ENCODE results near the gene PALMD. TPM values are rescaled to one million over a fixed set of nuclear protein-coding genes. Genes with fewer than 3 reads are reported as not detected.
A peak's percentile ranks its signal among the peaks of the same experiment; 100 is the strongest.

Gene PALMD
- total RNA-seq, 1 donor from 2014 or later, result 123 TPM

- Histone ChIP-seq H3K4me1 (peaks cover 42% of the 10 kb centered on the region), H3K36me3 (no peaks in the 10 kb centered on the region), H3K27me3 (ENCODE audit: low read depth) (no peaks in the 10 kb centered on the region), H3K9me3 (replicated peaks) (no peaks in the 10 kb centered on the region), H3K27ac (replicated peaks) (peak overlapping the region; percentile 95), H3K4me3 (peak overlapping the region; percentile 71)
- TF ChIP-seq CTCF (IDR thresholded peaks at IDR 0.05; ENCODE audit: borderline replicate concordance), result no peak
- intact Hi-C loops (cut with micrococcal nuclease), result loop anchor here (10.0 kb wide), 1 partner anchor 110 kb away; no protein-coding TSS in a partner anchor
- no peak for DNase-seq
Observed at GRCh38 chr1:99645203-99645602, 710 bp upstream of the PALMD start.

DNA sequence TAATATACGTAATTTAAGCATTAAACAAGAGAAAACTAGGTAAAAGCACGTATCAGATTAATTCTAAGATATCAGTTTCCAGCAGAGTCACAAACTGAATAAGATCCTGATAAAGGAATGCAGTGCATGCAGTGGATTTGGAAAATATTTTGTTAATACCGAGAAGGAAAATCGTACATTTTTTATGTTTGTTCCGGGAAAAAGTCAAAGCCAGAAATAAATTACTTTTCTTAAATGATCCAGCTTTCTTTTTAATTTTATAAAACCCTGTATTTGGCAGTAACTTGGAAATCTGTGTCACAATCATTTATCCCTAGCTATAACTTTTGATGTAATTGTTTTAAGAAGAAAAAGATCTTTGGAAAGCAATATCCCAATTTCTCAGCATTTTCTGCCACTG is 955 bp downstream of the PALMD start:
- no peaks in the 10 kb centered on the region for H3K36me3 ChIP-seq
- TF ChIP-seq CTCF (IDR thresholded peaks at IDR 0.05; ENCODE audit: borderline replicate concordance), result no peak
- peaks cover 54% of the 10 kb centered on the region for H3K4me1 ChIP-seq
- H3K4me3 ChIP-seq, result peak overlapping the region; percentile 71
- intact Hi-C loops (cut with micrococcal nuclease), result loop anchor here (10.0 kb wide), 1 partner anchor 112 kb away; no protein-coding TSS in a partner anchor
- no peak for DNase-seq
- no peaks in the 10 kb centered on the region for H3K9me3 ChIP-seq (replicated peaks)
- peak overlapping the region; percentile 95 for H3K27ac ChIP-seq (replicated peaks)
- no peaks in the 10 kb centered on the region for H3K27me3 ChIP-seq (ENCODE audit: low read depth)

DNA sequence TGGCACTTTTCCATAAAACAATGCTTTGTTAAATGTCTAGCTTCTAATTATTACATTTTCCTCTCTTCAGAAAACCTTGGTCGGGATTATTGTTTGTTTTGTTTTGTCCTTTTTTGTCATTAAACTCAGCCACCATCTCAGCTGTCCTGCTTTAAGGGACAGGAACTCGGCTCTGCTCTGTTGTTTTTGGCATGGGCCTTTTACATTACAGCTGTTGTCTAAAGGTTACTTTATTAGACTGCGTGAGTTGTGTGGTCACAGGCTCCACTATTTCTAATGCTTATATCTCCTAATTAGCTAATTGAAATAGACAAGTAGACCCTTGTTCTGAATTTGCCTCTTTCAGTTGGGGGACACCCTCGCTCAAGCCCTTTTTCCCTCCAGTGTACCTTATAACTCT is 1.6 kb downstream of the PALMD start:
- no peak for DNase-seq
- H3K9me3 ChIP-seq (replicated peaks), result no peaks in the 10 kb centered on the region
- H3K36me3 ChIP-seq, result no peaks in the 10 kb centered on the region
- H3K4me1 ChIP-seq, result peaks cover 60% of the 10 kb centered on the region
- TF ChIP-seq CTCF (IDR thresholded peaks at IDR 0.05; ENCODE audit: borderline replicate concordance), result no peak
- H3K27ac ChIP-seq (replicated peaks), result peak overlapping the region; percentile 95
- intact Hi-C loops (cut with micrococcal nuclease), result loop anchor here (10.0 kb wide), 1 partner anchor 113 kb away; no protein-coding TSS in a partner anchor
- peak overlapping the region; percentile 71 for H3K4me3 ChIP-seq
- H3K27me3 ChIP-seq (ENCODE audit: low read depth), result no peaks in the 10 kb centered on the region

DNA sequence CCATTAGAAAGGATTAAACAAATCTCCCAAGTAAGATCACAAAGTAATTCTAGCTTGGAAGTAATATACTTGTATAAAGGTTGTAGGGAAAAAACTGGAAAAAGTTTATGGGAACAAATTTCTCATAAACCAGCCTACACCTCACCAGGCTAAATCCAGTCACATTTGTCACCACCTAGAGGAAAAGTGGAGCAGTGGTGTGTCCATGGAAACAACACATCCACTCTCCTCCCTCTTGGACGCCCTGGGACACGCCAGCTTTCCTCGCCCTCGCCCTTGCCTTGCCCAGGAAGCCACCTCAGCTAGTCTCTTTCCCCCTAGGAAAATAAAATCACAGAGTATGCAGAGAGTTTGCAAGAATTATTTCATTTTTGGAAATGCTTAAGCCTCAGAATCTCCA is 2.2 kb downstream of the PALMD start:
- Histone ChIP-seq H3K36me3 (no peaks in the 10 kb centered on the region), H3K4me1 (peaks cover 66% of the 10 kb centered on the region), H3K27ac (replicated peaks) (peak overlapping the region; percentile 95), H3K4me3 (peak overlapping the region; percentile 71), H3K9me3 (replicated peaks) (no peaks in the 10 kb centered on the region), H3K27me3 (ENCODE audit: low read depth) (no peaks in the 10 kb centered on the region)
- intact Hi-C loops (cut with micrococcal nuclease), result loop anchor here (10.0 kb wide), 1 partner anchor 113 kb away; no protein-coding TSS in a partner anchor
- DNase-seq, result peak; percentile 73
- peak; percentile 47 for TF ChIP-seq CTCF (IDR thresholded peaks at IDR 0.05; ENCODE audit: borderline replicate concordance)

GRCh38 chr1:99650030-99650429 is 4.1 kb downstream of the PALMD start:
- intact Hi-C loops (cut with micrococcal nuclease), result no loop called here
- H3K9me3 ChIP-seq (replicated peaks), result no peaks in the 10 kb centered on the region

More at GRCh38 chr1:99650030-99650429, 4.1 kb downstream of the PALMD start:
- Histone ChIP-seq H3K36me3 (no peaks in the 10 kb centered on the region), H3K4me1 (peaks cover 68% of the 10 kb centered on the region), H3K27me3 (ENCODE audit: low read depth) (no peaks in the 10 kb centered on the region), H3K4me3 (peak overlapping the region; percentile 71), H3K27ac (replicated peaks) (peak overlapping the region; percentile 95)
- DNase-seq, result no peak
- no peak for TF ChIP-seq CTCF (IDR thresholded peaks at IDR 0.05; ENCODE audit: borderline replicate concordance)
